ENCODE data around the gene TTBK1. TPM values are rescaled to one million over a fixed set of nuclear protein-coding genes. Genes with fewer than 3 reads are reported as not detected.

The TTBK1 gene
- total and polyA plus RNA-seq, 2 of the 4 experiments (the other 2 are of a cell fraction): 0.02 TPM; not detected in 1

GRCh38 chr6:43310624-43311023 lies 67.3 kb downstream of the TTBK1 start:
- POLR2A ChIA-PET (ENCODE audit: unreplicated experiment): interaction anchor here (0.6 kb wide), 1 partner anchor 29 kb away, joined by 5 read pairs; no protein-coding TSS in a partner anchor
- dilution Hi-C loops (cut with HindIII; ENCODE audit: low sequenced_read_pairs, unreplicated experiment): no loop called here
- no peak overlapping the region for H3K23ac ChIP-seq (ENCODE audit: low read depth, low read length)
- H3K18ac ChIP-seq (ENCODE audit: low read depth, low read length): no peak overlapping the region
- no peak overlapping the region for H2AK5ac ChIP-seq (ENCODE audit: low read depth, low read length)
- H3K27ac ChIP-seq (ENCODE audit: insufficient read depth, low read length): no peak overlapping the region
- no peak overlapping the region for H3K14ac ChIP-seq (replicated peaks; ENCODE audit: low read depth, low read length)
- H2BK120ac ChIP-seq (ENCODE audit: low read depth, low read length): no peak overlapping the region
- no peaks in the 10 kb centered on the region for H3K9me1 ChIP-seq (ENCODE audit: insufficient read depth, low read length)
- no peak overlapping the region for H4K5ac ChIP-seq (ENCODE audit: low read depth, low read length)
- H3K4ac ChIP-seq (ENCODE audit: low read depth, low read length): no peak overlapping the region
- H4K91ac ChIP-seq (ENCODE audit: insufficient read depth, low read depth, low read length): no peak overlapping the region
- no peak overlapping the region for H3K4me2 ChIP-seq (ENCODE audit: low read depth, low read length)
- no peak overlapping the region for H2BK20ac ChIP-seq (ENCODE audit: low read depth, low read length)
- BruUV-seq (replicated peaks): no TSS peak
- H3K27me3 ChIP-seq (ENCODE audit: control insufficient read depth, insufficient read depth, low read length): peaks cover 39% of the 10 kb centered on the region
- no peak overlapping the region for H3K56ac ChIP-seq (ENCODE audit: extremely low read depth, insufficient read depth, low read length)
- no peak for DNase-seq
- no peaks in the 10 kb centered on the region for H3K36me3 ChIP-seq (ENCODE audit: control insufficient read depth, insufficient read depth, low read length)
- H2AK9ac ChIP-seq (replicated peaks; ENCODE audit: low read depth, low read length, poor library complexity): no peak overlapping the region
- intact Hi-C loops (cut with micrococcal nuclease): no loop called here
- no peak overlapping the region for H2BK15ac ChIP-seq (ENCODE audit: low read depth, low read length)
- H3K9ac ChIP-seq (ENCODE audit: low read depth, low read length): no peak overlapping the region
- H3K79me1 ChIP-seq (ENCODE audit: low read depth in 1 of 2, low read length in 2 of 2): no peaks in the 10 kb centered on the region
- ATAC-seq (ENCODE audit: low read depth): no peak
- no peaks in the 10 kb centered on the region; the same call in 1 of the 2 replicates for H4K20me1 ChIP-seq (ENCODE audit: insufficient read depth, low read length)
- no peak overlapping the region for H2BK5ac ChIP-seq (ENCODE audit: low read depth, low read length, poor library complexity, severe bottlenecking)
- H3K4me3 ChIP-seq (ENCODE audit: insufficient read depth, low read depth, low read length): no peak overlapping the region
- TF ChIP-seq NFE2L2 (IDR thresholded peaks at IDR 0.05; ENCODE audit: low read depth, low read length): peak; percentile 42; the same call in 1 of the 2 replicates
- no peak for TF ChIP-seq BHLHE40 (IDR thresholded peaks at IDR 0.05; ENCODE audit: low read depth, low read length)
- TF ChIP-seq RAD21 (IDR thresholded peaks at IDR 0.05; ENCODE audit: low read length): no peak
- TF ChIP-seq MAFK (IDR thresholded peaks at IDR 0.05; ENCODE audit: low read depth, low read length): no peak
- TF ChIP-seq USF2 (IDR thresholded peaks at IDR 0.05; ENCODE audit: low read depth, low read length): no peak
- no peaks in the 10 kb centered on the region; the same call in 1 of the 2 replicates for H3K4me1 ChIP-seq (ENCODE audit: control insufficient read depth, insufficient read depth, low read length)
- CTCF ChIA-PET: no interaction called here
- H3K9me3 ChIP-seq (ENCODE audit: control insufficient read depth, insufficient read depth, low read length): no peaks in the 10 kb centered on the region
- H2AFZ ChIP-seq (replicated peaks; ENCODE audit: low read length, poor library complexity): no peak overlapping the region
- in situ Hi-C loops (cut with MboI; ENCODE audit: low sequenced_read_pairs): no loop called here
- no peak overlapping the region for H4K8ac ChIP-seq (ENCODE audit: low read depth in 2 of 2, low read length in 2 of 2)
